ENCODE measurements around the gene MINDY1. TPM values are rescaled to one million over a fixed set of nuclear protein-coding genes. Genes with fewer than 3 reads are reported as not detected.
A peak's percentile ranks its signal among the peaks of the same experiment; 100 is the strongest.

The MINDY1 gene
- total and polyA plus RNA-seq, 9 of the 15 experiments (the other 6 are each of a cell fraction or from before 2014, with no cell fraction given): 0.49 to 11.0 (median 6.0) TPM

DNA sequence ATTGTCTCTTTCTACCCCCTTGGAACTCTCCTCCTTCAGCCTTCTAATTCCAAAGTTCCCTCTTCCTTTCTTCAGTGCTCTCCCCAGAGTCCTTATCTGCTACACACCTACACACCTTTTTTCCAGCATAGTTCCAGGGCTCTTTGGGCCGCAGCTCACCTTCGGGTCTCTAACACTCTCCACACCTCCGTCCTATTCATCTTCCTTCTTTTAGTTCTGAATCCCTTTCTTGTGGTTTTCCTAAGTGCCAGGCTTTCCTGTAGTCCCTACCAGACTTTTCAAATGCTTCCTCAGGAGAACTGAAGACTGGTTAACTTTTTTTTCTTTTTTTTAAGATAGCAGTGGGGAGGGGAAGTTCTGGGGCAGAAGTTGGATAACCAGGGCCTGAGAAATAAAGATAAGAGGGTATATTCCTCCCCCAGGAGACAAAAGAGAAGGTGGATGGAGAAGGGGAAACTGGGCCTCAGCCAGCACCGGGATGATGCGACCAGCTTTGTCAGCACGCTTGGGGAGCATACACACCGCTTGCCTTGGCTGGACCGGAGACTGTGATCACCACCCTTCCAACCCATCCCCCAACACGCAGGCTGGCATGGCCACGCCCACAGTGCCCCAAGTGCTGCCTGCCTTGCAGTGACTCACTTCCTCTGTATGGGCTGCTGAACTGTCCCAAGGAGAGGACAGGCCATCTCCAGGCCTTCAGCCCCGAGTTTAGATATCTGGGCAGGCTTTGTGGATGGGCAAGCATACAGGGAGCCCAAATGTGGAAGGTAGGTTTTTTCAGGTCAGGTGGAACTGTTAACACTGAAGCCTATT, 29.6 kb downstream of the MINDY1 start (continued):
- TF ChIP-seq BDP1 (IDR thresholded peaks at IDR 0.05; ENCODE audit: insufficient read depth, insufficient read length): no peak
- no peak for TF ChIP-seq CCNT2 (IDR thresholded peaks at IDR 0.05; ENCODE audit: borderline replicate concordance, extremely low read depth, insufficient read length, low read depth, low read length)
- no peak for TF ChIP-seq MCM5 (IDR thresholded peaks at IDR 0.05; ENCODE audit: low read depth)
- TF ChIP-seq ZNF408 (CRISPR knock-in tag; IDR thresholded peaks at IDR 0.05; ENCODE audit: low read depth): no peak
- TF ChIP-seq OTX1 (CRISPR knock-in tag; IDR thresholded peaks at IDR 0.05): no peak
- TF ChIP-seq MAZ (CRISPR knock-in tag; conservative IDR thresholded peaks at IDR 0.05 in 1 of 2, IDR thresholded peaks at IDR 0.05 in 1 of 2): peak; percentile 46 to 59; a peak in 3 of 4 replicates
- TF ChIP-seq, protein P1, sequence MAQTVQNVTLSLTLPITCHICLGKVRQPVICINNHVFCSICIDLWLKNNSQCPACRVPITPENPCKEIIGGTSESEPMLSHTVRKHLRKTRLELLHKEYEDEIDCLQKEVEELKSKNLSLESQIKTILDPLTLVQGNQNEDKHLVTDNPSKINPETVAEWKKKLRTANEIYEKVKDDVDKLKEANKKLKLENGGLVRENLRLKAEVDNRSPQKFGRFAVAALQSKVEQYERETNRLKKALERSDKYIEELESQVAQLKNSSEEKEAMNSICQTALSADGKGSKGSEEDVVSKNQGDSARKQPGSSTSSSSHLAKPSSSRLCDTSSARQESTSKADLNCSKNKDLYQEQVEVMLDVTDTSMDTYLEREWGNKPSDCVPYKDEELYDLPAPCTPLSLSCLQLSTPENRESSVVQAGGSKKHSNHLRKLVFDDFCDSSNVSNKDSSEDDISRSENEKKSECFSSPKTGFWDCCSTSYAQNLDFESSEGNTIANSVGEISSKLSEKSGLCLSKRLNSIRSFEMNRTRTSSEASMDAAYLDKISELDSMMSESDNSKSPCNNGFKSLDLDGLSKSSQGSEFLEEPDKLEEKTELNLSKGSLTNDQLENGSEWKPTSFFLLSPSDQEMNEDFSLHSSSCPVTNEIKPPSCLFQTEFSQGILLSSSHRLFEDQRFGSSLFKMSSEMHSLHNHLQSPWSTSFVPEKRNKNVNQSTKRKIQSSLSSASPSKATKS (CRISPR knock-in tag; IDR thresholded peaks at IDR 0.05): no peak
- TF ChIP-seq, protein P2, sequence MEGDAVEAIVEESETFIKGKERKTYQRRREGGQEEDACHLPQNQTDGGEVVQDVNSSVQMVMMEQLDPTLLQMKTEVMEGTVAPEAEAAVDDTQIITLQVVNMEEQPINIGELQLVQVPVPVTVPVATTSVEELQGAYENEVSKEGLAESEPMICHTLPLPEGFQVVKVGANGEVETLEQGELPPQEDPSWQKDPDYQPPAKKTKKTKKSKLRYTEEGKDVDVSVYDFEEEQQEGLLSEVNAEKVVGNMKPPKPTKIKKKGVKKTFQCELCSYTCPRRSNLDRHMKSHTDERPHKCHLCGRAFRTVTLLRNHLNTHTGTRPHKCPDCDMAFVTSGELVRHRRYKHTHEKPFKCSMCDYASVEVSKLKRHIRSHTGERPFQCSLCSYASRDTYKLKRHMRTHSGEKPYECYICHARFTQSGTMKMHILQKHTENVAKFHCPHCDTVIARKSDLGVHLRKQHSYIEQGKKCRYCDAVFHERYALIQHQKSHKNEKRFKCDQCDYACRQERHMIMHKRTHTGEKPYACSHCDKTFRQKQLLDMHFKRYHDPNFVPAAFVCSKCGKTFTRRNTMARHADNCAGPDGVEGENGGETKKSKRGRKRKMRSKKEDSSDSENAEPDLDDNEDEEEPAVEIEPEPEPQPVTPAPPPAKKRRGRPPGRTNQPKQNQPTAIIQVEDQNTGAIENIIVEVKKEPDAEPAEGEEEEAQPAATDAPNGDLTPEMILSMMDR (IDR thresholded peaks at IDR 0.05 in 2 of 3, conservative IDR thresholded peaks at IDR 0.05 in 1 of 3; ENCODE audit: insufficient read depth in 2 of 3, low read depth in 1 of 3, low read length in 3 of 3): no peak; a peak in 1 of 6 replicates
- no peak for TF ChIP-seq NCOA6 (IDR thresholded peaks at IDR 0.05)
- no peak for TF ChIP-seq POLR3G (IDR thresholded peaks at IDR 0.05; ENCODE audit: extremely low read depth, insufficient read length, insufficient replicate concordance)
- TF ChIP-seq NFATC3 (IDR thresholded peaks at IDR 0.05): peak; percentile 73
- TF ChIP-seq ADNP (tag; IDR thresholded peaks at IDR 0.05): no peak
- no peak for TF ChIP-seq ELF2 (CRISPR knock-in tag; IDR thresholded peaks at IDR 0.05)
- peak; percentile 49 for TF ChIP-seq TBP (optimal IDR thresholded peaks at IDR 0.05; ENCODE audit: low read depth, low read length)
- no peak for TF ChIP-seq TAF7 (tag; IDR thresholded peaks at IDR 0.05)
- TF ChIP-seq, protein P3, sequence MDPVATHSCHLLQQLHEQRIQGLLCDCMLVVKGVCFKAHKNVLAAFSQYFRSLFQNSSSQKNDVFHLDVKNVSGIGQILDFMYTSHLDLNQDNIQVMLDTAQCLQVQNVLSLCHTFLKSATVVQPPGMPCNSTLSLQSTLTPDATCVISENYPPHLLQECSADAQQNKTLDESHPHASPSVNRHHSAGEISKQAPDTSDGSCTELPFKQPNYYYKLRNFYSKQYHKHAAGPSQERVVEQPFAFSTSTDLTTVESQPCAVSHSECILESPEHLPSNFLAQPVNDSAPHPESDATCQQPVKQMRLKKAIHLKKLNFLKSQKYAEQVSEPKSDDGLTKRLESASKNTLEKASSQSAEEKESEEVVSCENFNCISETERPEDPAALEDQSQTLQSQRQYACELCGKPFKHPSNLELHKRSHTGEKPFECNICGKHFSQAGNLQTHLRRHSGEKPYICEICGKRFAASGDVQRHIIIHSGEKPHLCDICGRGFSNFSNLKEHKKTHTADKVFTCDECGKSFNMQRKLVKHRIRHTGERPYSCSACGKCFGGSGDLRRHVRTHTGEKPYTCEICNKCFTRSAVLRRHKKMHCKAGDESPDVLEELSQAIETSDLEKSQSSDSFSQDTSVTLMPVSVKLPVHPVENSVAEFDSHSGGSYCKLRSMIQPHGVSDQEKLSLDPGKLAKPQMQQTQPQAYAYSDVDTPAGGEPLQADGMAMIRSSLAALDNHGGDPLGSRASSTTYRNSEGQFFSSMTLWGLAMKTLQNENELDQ (CRISPR knock-in tag; IDR thresholded peaks at IDR 0.05; ENCODE audit: borderline replicate concordance): no peak
- TF ChIP-seq ZNF668 (CRISPR knock-in tag; IDR thresholded peaks at IDR 0.05): no peak
- TF ChIP-seq, protein P4, sequence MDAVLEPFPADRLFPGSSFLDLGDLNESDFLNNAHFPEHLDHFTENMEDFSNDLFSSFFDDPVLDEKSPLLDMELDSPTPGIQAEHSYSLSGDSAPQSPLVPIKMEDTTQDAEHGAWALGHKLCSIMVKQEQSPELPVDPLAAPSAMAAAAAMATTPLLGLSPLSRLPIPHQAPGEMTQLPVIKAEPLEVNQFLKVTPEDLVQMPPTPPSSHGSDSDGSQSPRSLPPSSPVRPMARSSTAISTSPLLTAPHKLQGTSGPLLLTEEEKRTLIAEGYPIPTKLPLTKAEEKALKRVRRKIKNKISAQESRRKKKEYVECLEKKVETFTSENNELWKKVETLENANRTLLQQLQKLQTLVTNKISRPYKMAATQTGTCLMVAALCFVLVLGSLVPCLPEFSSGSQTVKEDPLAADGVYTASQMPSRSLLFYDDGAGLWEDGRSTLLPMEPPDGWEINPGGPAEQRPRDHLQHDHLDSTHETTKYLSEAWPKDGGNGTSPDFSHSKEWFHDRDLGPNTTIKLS (IDR thresholded peaks at IDR 0.05; ENCODE audit: borderline replicate concordance, low read depth): no peak
- peak; percentile 35; the same call in 1 of the 2 replicates for TF ChIP-seq PHF8 (IDR thresholded peaks at IDR 0.05; ENCODE audit: borderline replicate concordance, low read length)
- no peak for TF ChIP-seq ZNF79 (CRISPR knock-in tag; IDR thresholded peaks at IDR 0.05; ENCODE audit: low read depth)

Measured in K562 (cell line).